ENCODE data around the gene CNKSR1.

DNA sequence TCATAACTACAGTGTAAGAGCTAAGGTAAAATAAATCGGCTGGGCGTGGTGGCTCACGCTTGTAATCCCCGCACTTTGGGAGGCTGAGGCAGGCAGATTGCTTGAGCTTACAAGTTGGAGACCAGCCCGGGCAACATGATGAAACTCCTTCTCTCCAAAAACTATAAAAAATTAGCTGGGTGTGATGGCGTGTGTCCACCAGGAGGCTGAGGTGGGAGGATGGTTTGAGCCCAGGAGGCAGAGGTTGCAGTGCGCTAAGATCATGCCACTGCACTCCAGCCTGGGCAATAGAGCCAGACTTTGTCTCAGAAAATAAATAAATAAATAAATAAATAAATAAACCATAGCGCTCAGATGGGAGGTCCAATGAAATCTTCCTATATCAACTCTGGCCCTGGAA is 35.1 kb upstream of the CNKSR1 start:
- TF ChIP-seq EZH2 (IDR thresholded peaks at IDR 0.05; ENCODE audit: borderline replicate concordance, low read length) = no peak
- TF ChIP-seq, protein P1, sequence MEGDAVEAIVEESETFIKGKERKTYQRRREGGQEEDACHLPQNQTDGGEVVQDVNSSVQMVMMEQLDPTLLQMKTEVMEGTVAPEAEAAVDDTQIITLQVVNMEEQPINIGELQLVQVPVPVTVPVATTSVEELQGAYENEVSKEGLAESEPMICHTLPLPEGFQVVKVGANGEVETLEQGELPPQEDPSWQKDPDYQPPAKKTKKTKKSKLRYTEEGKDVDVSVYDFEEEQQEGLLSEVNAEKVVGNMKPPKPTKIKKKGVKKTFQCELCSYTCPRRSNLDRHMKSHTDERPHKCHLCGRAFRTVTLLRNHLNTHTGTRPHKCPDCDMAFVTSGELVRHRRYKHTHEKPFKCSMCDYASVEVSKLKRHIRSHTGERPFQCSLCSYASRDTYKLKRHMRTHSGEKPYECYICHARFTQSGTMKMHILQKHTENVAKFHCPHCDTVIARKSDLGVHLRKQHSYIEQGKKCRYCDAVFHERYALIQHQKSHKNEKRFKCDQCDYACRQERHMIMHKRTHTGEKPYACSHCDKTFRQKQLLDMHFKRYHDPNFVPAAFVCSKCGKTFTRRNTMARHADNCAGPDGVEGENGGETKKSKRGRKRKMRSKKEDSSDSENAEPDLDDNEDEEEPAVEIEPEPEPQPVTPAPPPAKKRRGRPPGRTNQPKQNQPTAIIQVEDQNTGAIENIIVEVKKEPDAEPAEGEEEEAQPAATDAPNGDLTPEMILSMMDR (IDR thresholded peaks at IDR 0.05; ENCODE audit: low read length) = no peak
